NOMO-1 (cell line): Measurements from ENCODE around the gene LYRM1.
"Not testable (repeated sequence)": the region's sequence is repeated elsewhere in the genome, so short reads cannot be mapped to it uniquely, and the experiment has no call there.

Experiments
- DNase-seq, 2 experiments: peaks; one replicate each; lab custom pipeline; 2025; ENCODE audit not compliant: unreplicated experiment in 2 of 2; lab: John Stamatoyannopoulos, UW

Gene LYRM1

DNA sequence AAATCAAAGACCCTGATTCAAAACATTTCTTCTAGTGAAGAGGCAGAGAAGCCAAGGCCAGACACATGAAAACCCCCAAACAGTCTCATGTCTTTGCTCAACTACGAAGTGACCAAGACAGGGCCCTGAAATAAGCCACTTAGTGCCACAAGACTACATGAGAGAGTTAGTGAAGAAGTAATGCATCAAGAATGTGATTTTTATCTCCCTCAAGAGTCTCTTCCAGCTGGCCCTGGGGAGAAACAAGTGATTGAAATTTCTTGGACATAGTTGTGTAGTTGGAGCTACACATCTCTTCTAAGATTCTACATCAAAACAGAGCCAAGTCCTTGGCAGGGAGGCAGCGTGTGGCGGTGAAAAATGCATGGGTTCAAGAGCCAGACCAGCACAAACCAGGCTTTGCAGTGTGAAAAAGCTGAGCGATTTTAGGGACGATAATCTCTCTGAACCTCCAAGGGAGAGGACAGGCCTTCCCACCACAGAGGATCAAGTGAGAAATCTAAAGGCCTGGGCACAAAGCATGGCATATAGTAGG lies 30.6 kb downstream of the LYRM1 start:
- DNase-seq: no peak

DNA sequence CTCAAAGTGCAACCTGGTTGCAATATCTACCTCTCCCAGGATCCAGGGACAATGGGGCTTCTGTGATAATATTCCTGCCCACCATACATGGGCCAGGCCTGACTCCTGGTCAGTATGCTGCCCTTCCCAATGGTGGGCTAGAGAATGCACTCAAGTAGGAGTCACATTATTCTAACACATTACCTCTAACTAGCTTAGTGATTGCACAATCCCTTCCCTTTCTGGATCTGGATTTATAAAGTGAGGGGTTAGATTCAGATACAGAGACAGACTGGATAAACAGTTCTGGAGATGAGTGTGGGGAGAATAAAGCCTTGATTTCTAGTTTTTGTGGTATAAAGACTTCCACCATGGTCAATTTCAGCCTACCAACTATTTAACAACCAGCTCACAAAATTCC lies 33.0 kb downstream of the LYRM1 start:
- DNase-seq: no peak

DNA sequence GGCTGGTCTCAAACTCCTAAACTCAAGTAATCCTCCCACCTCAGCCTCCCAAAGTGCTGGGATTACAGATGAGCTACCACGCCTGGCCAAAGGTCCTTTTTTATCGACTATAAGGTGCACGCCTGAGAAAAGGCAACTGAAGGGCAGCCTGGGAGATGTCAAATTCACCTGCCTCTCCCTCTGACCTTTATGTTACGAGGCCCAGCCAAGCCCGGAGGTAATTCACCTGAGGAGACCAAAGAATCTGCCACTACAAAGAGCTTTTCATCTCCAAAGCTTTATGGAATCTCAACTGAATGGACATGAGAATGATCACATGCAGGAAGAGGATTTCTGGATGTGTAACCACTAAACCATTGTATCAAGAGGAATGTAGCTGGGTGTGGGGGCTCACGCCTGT lies 37.2 kb downstream of the LYRM1 start:
- no peak for DNase-seq

DNA sequence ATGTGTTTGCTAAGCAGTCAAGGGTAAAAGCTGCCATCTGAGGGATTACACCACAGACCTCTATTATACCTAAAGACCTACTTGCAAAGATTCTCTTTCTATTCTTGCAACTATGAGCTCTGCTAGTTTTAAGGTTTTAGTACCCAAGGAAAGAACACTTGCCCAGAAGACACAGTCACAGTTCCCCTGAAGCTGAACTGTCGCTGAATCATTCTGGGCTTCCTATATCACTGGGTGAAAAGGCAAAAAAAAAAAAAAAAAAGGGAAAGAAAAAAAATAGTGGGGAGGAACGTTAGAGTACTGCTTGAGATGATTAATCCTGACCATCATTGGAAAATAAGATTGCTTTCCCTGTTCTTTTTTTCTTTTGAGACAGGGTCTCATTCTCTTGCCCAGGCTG lies 37.9 kb downstream of the LYRM1 start:
- no peak for DNase-seq

DNA sequence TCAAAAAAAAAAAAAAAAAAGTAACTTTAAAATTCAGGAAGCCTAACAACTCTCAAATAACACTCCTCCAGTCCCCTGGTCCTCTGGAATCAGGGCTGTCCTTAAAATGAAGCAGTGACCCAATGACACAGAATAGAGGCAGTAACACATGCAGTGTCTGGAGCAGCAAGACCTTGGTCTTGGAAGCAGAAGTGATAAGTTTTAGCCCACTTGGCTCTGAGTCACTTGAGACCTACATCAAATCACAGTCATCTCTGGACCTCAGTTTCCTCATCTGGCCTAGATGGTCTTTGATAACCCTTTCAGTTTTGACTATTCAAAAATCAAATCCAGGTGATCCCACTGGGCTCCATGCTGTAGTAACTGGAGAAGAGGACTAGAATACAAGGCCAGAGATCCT lies 39.0 kb downstream of the LYRM1 start:
- DNase-seq: no peak

DNA sequence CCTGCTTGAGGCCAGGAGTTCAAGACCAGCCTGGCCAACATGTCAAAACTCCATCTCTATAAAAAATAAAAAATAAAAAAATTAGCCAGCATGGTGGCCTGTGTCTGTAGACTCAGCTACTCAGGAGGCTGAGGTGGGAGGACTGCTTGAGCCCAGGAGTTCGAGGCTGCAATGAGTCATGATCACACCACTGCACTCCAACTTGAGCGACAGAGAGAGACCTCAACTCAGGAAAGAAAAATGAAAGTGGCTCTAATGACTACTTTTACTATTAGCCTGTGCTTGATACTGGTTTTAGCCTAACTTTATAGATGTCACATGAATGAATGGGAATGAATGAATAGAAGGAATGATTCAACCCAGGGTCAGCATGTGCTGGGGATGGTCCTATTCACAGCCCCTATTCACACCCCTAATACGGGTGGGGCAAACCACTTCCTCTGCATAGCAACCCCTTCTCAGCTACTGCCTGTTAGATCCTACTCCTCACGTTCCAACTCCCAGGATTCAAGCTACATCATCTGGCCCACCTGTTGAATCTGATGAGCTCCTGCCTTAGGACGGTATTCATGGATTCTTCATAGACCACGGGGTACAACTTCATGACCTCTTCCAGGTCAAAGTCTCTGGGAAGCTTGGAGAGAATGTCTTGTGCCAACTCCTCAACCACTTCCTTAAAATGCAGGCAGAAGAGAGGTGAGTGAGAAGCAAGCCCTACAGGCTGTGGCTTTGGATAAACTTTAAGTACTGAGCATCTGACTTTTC lies 40.5 kb downstream of the LYRM1 start:
- peak; percentile 41 to 63 for DNase-seq

DNA sequence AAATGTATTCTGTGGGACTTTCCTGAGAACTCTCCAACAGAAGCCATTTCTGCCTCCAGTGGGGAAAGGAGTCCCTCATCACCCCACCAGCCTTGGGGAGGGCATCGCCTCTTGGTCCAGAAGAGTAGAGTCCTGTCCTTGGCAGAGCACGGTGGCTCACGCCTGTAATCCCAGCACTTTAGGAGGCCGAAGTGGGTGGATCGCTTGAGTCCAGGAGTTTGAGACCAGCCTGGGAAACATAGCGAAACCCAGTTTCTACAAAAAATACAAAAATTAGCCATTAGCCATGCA lies 41.0 kb downstream of the LYRM1 start:
- DNase-seq: no peak

DNA sequence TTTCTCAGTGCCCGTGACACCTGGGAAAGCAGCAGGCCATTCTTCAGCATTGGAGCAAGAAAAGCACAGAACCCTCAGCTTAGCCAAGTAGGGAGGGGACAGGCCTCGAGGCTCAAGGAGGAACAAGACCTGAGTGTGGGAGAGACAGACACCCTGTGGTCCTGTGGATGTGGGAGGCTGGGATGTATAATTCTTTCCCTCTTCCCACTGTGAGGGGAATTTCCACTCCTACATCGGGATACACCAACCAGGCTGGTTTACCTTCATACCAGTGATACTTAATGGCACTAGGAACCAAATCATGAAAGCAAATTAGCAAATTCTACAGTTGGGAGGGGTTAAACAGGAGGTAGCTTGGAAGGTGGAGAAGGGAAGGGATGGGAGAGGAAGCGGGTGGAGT lies 41.7 kb downstream of the LYRM1 start:
- DNase-seq: no peak

DNA sequence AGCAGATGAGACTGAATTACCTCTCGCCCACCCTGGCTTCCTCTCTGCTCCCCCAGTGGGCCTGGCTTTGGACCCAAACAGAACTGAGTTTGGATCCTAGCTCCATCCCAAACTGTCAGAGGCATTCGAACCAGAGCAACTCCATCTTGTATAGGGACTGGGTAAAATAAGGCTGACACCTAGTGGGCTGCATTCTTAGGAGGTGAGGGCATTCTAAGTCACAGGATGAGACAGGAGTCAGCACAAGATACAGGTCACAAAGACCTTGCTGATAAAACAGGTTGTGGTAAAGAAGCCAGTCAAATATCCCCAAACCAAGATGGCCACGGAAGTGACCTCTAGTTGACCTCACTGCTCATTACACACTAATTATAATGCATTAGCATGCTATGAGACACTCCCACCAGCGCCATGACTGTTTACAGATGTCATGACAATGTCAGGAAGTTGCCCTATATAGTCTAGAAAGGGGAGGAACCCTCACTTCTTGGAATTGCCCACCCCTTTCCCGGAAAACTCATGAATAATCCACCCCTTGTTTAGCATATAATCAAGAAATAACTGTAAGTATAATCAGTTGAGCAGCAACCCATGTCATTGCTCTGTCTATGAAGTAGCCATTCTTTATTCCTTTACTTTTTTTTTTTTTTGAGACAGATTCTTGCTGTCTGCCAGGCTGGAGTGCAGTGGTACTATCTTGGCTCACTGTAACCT lies 44.4 kb downstream of the LYRM1 start:
- DNase-seq: peak in 1 of 2 experiments; percentile 3

DNA sequence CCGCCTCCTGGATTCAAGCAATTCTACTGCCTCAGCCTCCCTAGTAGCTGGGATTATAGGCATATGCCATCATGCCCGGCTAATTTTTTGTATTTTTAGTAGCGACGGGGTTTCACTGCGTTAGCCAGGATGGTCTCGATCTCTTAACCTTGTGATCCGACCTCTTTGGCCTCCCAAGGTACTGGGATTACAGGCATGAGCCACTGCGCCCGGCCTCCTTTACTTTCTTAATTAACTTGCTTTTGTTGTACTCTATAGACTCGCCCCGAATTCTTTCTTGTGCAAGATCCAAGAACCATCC lies 45.0 kb downstream of the LYRM1 start:
- not testable (repeated sequence) for DNase-seq

DNA sequence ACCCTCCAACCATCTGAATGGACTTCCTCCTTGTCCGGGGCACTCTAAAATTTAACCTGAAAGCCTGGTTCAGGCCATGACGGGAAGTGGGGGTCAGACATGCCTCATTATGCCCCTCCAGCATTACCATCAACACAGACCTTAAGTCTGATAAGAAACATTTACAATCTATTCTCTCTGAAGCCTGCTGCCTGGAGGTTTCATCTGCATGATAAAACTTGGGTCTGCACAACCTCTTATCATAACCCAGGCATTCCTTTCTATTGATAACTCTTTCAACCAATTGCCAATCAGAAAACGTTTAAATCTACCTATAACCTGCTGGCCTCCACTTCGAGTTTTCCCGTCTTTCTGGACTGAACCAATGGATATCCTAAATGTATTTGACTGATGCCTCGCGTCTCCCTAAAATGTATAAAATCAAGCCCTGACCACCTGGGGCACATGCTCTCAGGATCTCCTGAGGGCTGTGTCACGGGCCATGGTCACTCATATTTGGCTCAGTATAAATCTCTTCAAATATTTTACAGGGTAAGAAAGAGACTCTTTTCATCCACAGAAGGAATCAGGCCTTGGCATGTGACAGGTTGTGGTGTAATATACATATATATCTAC lies 45.6 kb downstream of the LYRM1 start:
- DNase-seq: no peak

DNA sequence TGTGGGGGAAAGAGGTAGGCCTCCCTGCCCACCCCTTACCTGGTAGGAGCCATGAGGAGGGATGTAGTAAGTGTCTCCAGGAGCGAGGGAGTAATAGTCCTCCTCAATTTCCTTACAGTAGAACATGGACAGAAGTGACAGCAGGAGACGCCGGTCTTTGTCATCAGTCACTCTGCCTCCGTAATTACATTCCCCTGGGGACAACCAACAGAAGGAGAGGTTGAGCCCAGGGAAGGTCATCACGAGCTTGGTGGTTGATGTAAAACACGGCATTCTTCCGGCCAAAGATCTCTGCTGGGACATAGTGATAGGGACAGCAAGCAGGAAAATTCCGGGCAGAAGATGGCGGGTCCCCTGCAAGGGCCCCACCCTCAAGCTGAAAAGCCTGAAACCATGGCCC lies 47.9 kb downstream of the LYRM1 start:
- DNase-seq: no peak

DNA sequence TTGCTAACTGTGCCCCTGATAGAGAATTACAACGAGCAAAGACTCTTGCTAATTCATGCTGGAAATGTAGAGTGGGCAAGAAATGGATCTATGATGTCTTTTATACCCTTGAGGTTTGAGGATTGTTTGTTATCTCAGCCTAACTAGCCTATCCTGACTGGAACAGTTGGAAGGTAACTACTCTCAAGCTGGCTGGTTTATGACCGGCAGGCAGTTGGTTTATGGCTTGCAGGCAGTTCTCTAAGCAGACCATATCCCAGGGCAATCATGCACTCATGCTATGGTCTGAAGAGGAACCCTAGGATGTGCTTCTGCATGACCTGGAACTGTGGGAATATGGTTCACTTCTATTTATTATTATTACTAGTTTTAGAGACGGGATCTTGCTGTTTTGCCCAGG lies 49.1 kb downstream of the LYRM1 start:
- no peak for DNase-seq

DNA sequence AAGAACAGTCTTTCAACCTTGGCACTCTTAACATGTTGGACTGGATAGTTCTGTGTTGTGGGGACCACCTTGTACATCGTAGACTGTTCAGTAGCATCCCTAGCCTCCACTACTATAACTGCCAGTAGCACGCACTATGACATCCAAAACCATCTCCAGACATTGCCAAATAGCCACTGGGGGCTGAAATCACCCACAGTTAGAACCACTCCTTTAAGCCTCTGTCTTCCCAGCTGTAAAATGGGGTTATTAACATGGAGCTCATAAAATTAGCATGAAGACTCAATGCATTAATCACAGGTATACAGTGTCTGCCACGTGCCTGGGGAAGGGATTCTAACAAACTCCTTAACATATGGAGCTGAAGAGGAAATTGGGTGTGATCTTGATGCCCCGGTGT lies 49.7 kb downstream of the LYRM1 start:
- DNase-seq: no peak

DNA sequence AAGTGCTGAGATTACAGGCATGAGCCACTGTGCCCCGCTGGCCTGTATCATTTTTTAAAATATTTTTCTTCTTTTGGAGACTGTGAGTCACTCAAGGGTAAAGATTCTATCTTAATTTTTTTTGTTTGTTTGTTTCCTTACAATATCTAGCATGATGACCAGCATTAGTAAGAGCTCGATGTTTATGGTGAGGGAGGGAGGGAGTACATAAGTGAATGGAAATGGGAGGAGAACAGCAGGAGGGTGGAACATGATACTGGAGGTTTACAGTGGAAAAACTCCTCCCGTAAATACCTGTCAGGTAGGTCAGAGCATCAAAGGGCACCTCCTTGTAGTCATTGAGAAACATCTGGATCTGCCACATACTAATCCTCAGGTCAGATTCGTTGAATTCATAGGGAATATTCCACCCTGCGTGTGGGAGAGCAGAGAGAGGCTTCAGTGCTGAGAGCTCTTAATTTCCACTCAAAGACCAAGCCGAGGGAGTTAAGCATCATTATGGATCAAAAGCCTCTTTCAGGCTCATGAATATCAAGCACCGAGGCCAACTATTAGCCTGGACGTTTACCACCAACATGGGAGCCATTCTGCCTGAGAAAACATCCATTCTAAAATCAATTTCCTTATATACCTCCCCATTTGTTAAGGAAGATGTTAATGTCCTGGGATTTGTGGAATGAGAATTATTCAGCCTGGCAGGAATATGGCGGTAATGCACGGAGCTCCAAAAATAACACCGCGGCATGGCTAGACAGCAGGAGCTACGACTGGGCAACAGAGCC lies 51.8 kb downstream of the LYRM1 start:
- no peak for DNase-seq

DNA sequence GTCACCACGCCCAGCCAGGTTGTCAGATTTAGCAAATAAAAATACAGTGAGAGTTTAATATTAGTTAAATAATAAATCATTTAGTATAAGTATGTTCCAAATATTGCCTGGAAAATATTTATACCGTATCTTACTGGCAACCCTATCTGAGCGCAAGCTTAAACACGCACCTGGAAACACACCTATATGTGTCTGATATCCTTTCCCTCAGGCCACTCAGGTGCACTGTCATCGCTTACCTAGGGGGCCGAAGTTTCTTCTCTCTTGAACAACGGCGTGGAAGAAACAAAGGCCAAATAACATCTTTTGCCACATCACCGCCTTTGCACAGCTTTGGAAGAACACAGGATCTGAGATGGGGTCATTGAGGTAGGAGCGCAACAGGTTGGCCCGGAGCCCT lies 54.0 kb downstream of the LYRM1 start:
- DNase-seq: no peak

DNA sequence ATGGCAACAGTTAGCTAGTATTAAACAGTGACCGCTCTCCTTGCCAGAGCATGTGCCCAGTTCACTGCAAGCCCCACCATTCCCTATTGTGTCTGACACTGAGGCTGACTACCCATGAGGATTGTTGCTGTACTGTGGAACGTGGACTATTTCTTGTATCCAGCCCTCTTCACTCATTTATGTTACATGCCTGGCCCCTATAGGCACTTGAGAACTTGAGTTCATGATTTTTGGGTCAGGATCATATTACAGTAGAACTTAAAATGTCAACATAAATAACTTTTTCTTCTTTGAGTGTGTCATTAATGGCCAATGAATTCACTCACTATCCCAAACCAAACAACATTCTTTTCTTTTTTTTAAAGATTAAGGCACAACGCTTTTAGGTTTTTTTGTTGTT lies 55.7 kb downstream of the LYRM1 start:
- DNase-seq: no peak

DNA sequence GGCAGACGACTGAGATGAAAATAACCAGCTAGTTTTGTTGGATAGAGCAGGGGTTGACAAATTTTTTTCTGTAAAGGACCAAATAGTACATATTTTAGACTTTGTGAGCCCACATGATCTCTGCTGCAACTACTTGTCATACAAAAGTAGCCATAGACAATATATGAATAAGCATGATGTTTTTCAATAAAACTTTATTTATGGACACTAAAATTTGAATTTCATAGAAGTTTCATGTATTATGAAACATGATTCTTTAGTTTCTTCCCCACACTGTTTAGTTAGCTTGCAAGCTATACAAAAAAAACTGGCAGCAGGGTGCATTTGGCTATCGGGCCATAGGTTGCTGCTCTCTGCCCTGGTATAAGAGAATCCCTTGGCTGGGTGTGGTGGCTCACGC lies 56.6 kb downstream of the LYRM1 start:
- no peak for DNase-seq

DNA sequence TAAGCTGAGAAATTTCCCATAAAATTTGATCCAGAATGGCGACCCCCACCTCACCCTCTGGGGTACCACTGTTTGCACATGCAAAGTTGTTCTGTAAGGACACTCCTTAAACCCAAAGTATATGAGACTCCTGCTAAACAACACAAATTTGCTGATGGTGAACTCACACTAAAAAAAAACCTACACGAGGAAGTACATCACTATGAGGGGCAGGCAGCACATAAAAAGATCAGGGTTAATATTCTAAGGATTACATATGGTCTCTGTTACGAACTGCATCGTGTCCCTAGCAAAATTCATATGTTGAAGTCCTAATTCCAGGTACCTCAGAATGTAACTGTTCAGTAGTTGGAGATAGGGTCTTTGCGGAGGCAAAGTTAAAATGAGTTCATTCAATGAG lies 60.3 kb downstream of the LYRM1 start:
- DNase-seq: no peak

DNA sequence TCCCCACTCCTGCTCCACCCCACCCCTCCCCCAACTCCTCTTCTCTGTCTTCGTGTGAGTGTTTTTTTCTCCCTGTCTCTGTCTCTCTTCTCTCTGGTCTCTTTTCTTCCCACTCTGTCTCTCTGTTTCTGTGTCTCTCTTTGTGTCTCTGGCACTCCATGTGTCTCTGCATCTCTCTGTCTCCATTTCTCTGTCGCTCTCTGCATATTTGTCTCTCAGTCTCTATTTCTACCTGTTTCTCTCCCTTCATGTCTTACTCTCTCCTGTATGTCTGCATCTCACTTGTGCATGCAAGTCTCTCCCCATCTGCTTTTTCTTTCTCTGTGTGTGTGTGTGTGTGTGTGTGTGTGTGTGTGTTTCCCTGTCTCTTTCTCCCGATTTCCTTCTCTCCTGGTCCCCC lies 68.2 kb downstream of the LYRM1 start:
- no peak for DNase-seq

DNA sequence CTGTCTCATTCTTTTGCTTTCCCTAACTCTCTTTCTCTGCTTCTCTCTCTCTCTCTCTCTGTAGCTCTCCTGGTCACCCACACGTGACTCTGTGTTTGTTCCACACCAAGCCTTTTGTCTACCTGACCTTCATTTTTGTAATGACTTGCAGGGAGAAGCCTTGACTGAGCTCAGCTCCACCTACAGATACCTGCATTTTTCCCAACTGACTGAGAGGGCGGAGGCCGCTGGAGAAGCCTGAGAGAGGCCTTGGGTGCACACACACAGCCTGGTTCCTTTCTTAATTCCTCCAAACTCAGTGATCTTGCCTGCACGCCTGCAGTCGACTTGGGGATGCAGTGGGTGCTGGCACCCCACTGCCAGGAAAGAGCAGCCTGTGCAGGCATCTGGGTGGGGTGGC lies 68.8 kb downstream of the LYRM1 start:
- no peak for DNase-seq

DNA sequence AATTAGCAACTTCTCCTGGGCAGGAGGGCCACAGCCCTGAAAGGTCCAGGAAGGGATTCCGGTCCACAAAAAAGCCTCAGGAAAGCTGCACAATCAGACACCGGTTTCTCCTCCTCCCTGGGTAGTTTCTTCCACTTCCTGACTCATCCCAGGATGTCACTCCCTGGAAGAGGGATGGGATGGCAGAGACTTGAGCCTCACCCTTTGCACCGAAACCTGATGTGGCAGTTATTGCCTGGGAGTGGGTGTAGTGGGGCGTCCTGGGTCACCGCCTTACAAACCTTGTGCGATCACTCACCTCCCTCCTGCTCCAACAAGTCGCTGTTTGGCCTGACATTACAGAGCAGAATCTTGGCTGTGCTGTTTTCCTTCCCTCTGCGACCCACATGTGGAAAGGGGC lies 70.8 kb downstream of the LYRM1 start:
- no peak for DNase-seq
